SU-DHL-6 (cell line): ENCODE data around the gene EPB41L2.

Experiments
- CTCF ChIP-seq: fragments of 200-600 bp; sonication (generic); IDR thresholded peaks from one replicate; pipeline ENCODE4 v1.5.1; 2017; ENCODE audit warnings: antibody characterized with exemption, mild to moderate bottlenecking, low read length, moderate library complexity; ENCODE audit not compliant: insufficient read depth, poor library complexity, severe bottlenecking
- EZH2phosphoT487 ChIP-seq: fragments of 200-600 bp; sonication (generic), shearing (Covaris generic); conservative IDR thresholded peaks from 2 replicates; pipeline ENCODE4 v1.6.1; 2018; ENCODE audit warnings: mild to moderate bottlenecking, antibody characterized with exemption, low read length, moderate library complexity, mixed read lengths

- no peak for TF ChIP-seq CTCF
- no peak for TF ChIP-seq EZH2phosphoT487
These were observed 71.5 kb downstream of the EPB41L2 start for GRCh38 chr6:130991422-130992137.
